MCF 10A (cell line): ENCODE data around the gene MICALL1. TPM values are rescaled to one million over a fixed set of nuclear protein-coding genes. Genes with fewer than 3 reads are reported as not detected.

Experiments used
- BruUV-seq: library from RNA; stranded (reverse); fragments of 400-500 nt; replicated peaks from 2 replicates; lab custom pipeline; 2021; lab: Mats Ljungman, UMichigan
- CTCF ChIA-PET: fragments of 300-600 bp; sonication (Branson Sonifier 250); formaldehyde crosslinking; extraction: SDS; loops from one replicate; lab custom pipeline; 2021; ENCODE audit warnings: antibody characterized with exemption, inconsistent platforms; lab: Yijun Ruan, JAX
- POLR2A ChIA-PET: fragments of 300-600, 350-650 bp; sonication (Branson Sonifier 250); formaldehyde crosslinking; extraction: SDS; loops from one replicate; lab custom pipeline; 2020; ENCODE audit warnings: antibody characterized with exemption, inconsistent platforms; lab: Yijun Ruan, JAX
- DNase-seq: peaks from one replicate; pipeline ENCODE4 v3.0.0-alpha.2; 2018; ENCODE audit not compliant: unreplicated experiment
- H3K27ac Mint-ChIP-seq: one replicate; pipeline ENCODE4 v1.8.0; 2022; ENCODE audit warnings: mild to moderate bottlenecking, low read depth, mixed read lengths; ENCODE audit not compliant: unreplicated experiment
- H3K27me3 Mint-ChIP-seq: one replicate; pipeline ENCODE4 v1.8.0; 2022; ENCODE audit warnings: mixed read lengths; ENCODE audit not compliant: insufficient read depth, unreplicated experiment
- H3K36me3 Mint-ChIP-seq: one replicate; pipeline ENCODE4 v1.8.0; 2022; ENCODE audit warnings: mild to moderate bottlenecking, moderate library complexity, mixed read lengths; ENCODE audit not compliant: insufficient read depth, unreplicated experiment
- H3K4me1 Mint-ChIP-seq: one replicate; pipeline ENCODE4 v1.8.0; 2022; ENCODE audit warnings: mixed read lengths; ENCODE audit not compliant: insufficient read depth, unreplicated experiment
- H3K4me3 Mint-ChIP-seq: one replicate; pipeline ENCODE4 v1.8.0; 2022; ENCODE audit warnings: mild to moderate bottlenecking, moderate library complexity, mixed read lengths; ENCODE audit not compliant: unreplicated experiment
- H3K9me3 Mint-ChIP-seq: one replicate; pipeline ENCODE4 v1.8.0; 2022; ENCODE audit warnings: mixed read lengths; ENCODE audit not compliant: unreplicated experiment
- CTCF ChIP-seq: fragments of 200-600 bp; IDR thresholded peaks from one replicate; pipeline ENCODE4 v1.8.0; 2022; ENCODE audit warnings: antibody characterized with exemption, mild to moderate bottlenecking; ENCODE audit not compliant: unreplicated experiment
- intact Hi-C: fragments of 100-400 bp; cut with micrococcal nuclease; formaldehyde crosslinking; loops from 2 replicates; pipeline ENCODE4 v1.14.1; 2022
- total RNA-seq: library from RNA; stranded (reverse); gene quantifications from 2 replicates; pipeline ENCODE4 v1.2.3, GENCODE V29; 2022

MICALL1 gene
- total RNA-seq, 1 experiment from 2014 or later, result 165 TPM

GRCh38 chr22:37865510-37865909 is 40.6 kb upstream of the MICALL1 start:
- Mint-ChIP-seq H3K27me3 (no peaks in the 10 kb centered on the region), H3K27ac (no peak overlapping the region), H3K36me3 (peaks cover 99% of the 10 kb centered on the region), H3K4me3 (no peak overlapping the region), H3K9me3 (no peaks in the 10 kb centered on the region), H3K4me1 (peaks cover 10% of the 10 kb centered on the region)
- no peak for DNase-seq
- no peak for TF ChIP-seq CTCF
- POLR2A ChIA-PET, result no interaction called here
- intact Hi-C loops, result no loop called here
- CTCF ChIA-PET, result interaction anchor here (0.6 to 4.8 kb wide), 8 partner anchors 9 to 1588 kb away, joined by 3 to 44 read pairs (median 4); no protein-coding TSS in a partner anchor
- BruUV-seq, result no TSS peak

- Mint-ChIP-seq H3K4me1 (no peaks in the 10 kb centered on the region), H3K9me3 (no peaks in the 10 kb centered on the region), H3K27me3 (no peaks in the 10 kb centered on the region), H3K4me3 (no peak overlapping the region), H3K27ac (no peak overlapping the region), H3K36me3 (peaks cover 100% of the 10 kb centered on the region)
- ChIA-PET POLR2A (interaction anchor here (1.6 kb wide), 1 partner anchor 9 kb away, joined by 3 read pairs; no protein-coding TSS in a partner anchor), CTCF (interaction anchor here (0.6 kb wide), 1 partner anchor 9 kb away, joined by 3 read pairs; no protein-coding TSS in a partner anchor)
- TF ChIP-seq CTCF, result no peak
- no TSS peak for BruUV-seq
- intact Hi-C loops, result no loop called here
- no peak for DNase-seq
Measured at GRCh38 chr22:37870273-37870672, 35.8 kb upstream of the MICALL1 start.

GRCh38 chr22:37880668-37881440 is 25.2 kb upstream of the MICALL1 start:
- Mint-ChIP-seq H3K36me3 (peaks cover 95% of the 10 kb centered on the region), H3K9me3 (no peaks in the 10 kb centered on the region), H3K4me1 (no peaks in the 10 kb centered on the region), H3K27ac (no peak overlapping the region), H3K27me3 (no peaks in the 10 kb centered on the region), H3K4me3 (no peak overlapping the region)
- no peak for TF ChIP-seq CTCF
- no TSS peak for BruUV-seq
- intact Hi-C loops, result no loop called here
- ChIA-PET POLR2A (interaction anchor here (0.6 to 1.8 kb wide), 3 partner anchors 16 to 29 kb away, joined by 3 to 6 read pairs (median 3); no protein-coding TSS in a partner anchor), CTCF (interaction anchor here (1.0 to 4.7 kb wide), 3 partner anchors 12 to 84 kb away, joined by 3 to 31 read pairs (median 4); no protein-coding TSS in a partner anchor)
- DNase-seq, result peak; percentile 40

DNA sequence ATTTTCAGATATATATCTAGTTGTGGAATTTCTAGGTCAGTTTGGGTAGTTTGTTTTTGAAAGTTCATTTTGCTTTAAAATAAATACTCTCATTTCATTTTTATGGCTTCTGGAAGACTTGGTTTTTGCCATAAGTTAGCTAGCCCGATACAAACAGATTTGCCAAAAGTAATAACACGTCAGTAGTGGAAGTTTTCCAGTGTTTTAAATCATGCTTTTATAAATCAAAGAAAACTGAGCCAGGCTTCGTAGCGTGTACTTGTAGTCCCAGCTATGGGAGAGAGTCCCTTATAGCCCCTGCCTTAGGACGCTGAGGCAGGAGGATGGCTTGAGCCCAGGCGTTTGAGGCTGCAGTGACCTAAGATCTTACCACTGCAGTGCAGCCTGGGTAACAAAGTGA is 21.7 kb upstream of the MICALL1 start:
- ChIA-PET POLR2A (interaction anchor here (1.0 to 6.0 kb wide), 4 partner anchors 9 to 35 kb away, joined by 3 to 124 read pairs (median 4); partner anchors contain the start of genes EIF3L and MICALL1), CTCF (interaction anchor here (0.7 to 1.8 kb wide), 2 partner anchors 21 kb away, joined by 3 to 6 read pairs; no protein-coding TSS in a partner anchor)
- H3K27me3 Mint-ChIP-seq, result no peaks in the 10 kb centered on the region
- H3K4me3 Mint-ChIP-seq, result no peak overlapping the region
- no peak overlapping the region for H3K27ac Mint-ChIP-seq
- TF ChIP-seq CTCF, result no peak
- peaks cover 92% of the 10 kb centered on the region for H3K36me3 Mint-ChIP-seq
- intact Hi-C loops, result no loop called here
- DNase-seq, result no peak
- BruUV-seq, result no TSS peak
- no peaks in the 10 kb centered on the region for H3K9me3 Mint-ChIP-seq
- H3K4me1 Mint-ChIP-seq, result peaks cover 16% of the 10 kb centered on the region
